ENCODE data around the gene STARD3. TPM values are rescaled to one million over a fixed set of nuclear protein-coding genes. Genes with fewer than 3 reads are reported as not detected.

Gene STARD3
- total and polyA plus RNA-seq, 4 donors: 27.4 to 79.7 (median 64.8) TPM

GRCh38 chr17:39600288-39600996 is 36.5 kb upstream of the STARD3 start:
- no peak for DNase-seq
- no peak for ATAC-seq (ENCODE audit: insufficient read depth, low FRiP score)
- H3K4me3 ChIP-seq: no peak overlapping the region
- 5 to 8% methylated on average over 13 of the region's 13 CpGs for WGBS, 2 donors
- TF ChIP-seq, protein P1, sequence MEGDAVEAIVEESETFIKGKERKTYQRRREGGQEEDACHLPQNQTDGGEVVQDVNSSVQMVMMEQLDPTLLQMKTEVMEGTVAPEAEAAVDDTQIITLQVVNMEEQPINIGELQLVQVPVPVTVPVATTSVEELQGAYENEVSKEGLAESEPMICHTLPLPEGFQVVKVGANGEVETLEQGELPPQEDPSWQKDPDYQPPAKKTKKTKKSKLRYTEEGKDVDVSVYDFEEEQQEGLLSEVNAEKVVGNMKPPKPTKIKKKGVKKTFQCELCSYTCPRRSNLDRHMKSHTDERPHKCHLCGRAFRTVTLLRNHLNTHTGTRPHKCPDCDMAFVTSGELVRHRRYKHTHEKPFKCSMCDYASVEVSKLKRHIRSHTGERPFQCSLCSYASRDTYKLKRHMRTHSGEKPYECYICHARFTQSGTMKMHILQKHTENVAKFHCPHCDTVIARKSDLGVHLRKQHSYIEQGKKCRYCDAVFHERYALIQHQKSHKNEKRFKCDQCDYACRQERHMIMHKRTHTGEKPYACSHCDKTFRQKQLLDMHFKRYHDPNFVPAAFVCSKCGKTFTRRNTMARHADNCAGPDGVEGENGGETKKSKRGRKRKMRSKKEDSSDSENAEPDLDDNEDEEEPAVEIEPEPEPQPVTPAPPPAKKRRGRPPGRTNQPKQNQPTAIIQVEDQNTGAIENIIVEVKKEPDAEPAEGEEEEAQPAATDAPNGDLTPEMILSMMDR (IDR thresholded peaks at IDR 0.05; ENCODE audit: control extremely low read depth, extremely low read depth): no peak
- H3K9ac ChIP-seq (ENCODE audit: insufficient read depth in 1 of 2, low read length in 2 of 2): no peak overlapping the region
- peaks cover 0 to 16% (median 8%) of the 10 kb centered on the region in 5 donors for H3K4me1 ChIP-seq (ENCODE audit: control insufficient read depth in 5 of 5, insufficient read depth in 5 of 5, low read length in 5 of 5)
- no peak overlapping the region for H3K27ac ChIP-seq (ENCODE audit: low read depth in 1 of 2, low read length in 1 of 2)
- H3K27me3 ChIP-seq (ENCODE audit: control insufficient read depth in 3 of 3, insufficient read depth in 3 of 3, low read length in 2 of 3): peaks cover 12 to 97% (median 90%) of the 10 kb centered on the region in 3 donors
- no peaks in the 10 kb centered on the region for H3K36me3 ChIP-seq (ENCODE audit: control insufficient read depth in 4 of 4, insufficient read depth in 4 of 4, low read length in 4 of 4)
- H3K9me3 ChIP-seq (ENCODE audit: control insufficient read depth in 4 of 4, insufficient read depth in 3 of 4, low read length in 3 of 4): peaks cover 0 to 8% (median 0%) of the 10 kb centered on the region in 4 donors

DNA sequence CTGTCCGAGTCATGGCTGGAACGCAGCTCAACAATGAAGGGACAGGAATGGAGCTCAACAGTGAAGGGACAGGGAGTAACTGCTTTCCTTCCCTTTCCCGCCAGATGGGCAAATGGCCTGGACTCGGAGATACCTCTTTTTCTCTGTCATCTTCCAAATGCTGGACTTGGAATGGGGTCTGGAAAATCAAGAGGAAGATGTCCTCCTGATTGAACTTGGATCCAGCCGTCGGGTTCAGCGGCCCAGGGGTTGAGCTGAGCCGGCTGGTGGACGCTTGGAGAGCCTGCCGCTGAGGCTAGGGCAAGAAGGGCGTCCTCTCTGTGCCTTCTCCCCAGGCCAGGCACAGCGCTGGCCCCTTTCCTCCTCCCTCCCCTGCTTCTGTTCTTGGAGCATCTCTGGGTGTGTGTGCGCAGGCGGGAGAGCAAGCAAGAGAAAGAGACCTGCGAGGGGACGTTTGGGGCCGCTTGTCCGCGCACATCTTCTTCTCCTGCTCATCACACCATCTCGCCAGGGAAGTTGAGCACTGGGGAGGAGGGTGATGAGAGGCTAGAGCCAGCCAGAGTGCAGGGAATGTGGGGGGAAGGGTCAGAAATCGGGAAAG is 35.8 kb upstream of the STARD3 start:
- DNase-seq: no peak
- no peak for ATAC-seq (ENCODE audit: insufficient read depth, low FRiP score)
- TF ChIP-seq, protein P1 (IDR thresholded peaks at IDR 0.05; ENCODE audit: control extremely low read depth, extremely low read depth): no peak
- 9 to 12% methylated on average over 21 of the region's 21 CpGs for WGBS, 2 donors
- H3K4me1 ChIP-seq (ENCODE audit: control insufficient read depth in 5 of 5, insufficient read depth in 5 of 5, low read length in 5 of 5): peaks cover 0 to 22% (median 11%) of the 10 kb centered on the region in 5 donors
- H3K9me3 ChIP-seq (ENCODE audit: control insufficient read depth in 4 of 4, insufficient read depth in 3 of 4, low read length in 3 of 4): peaks cover 0 to 8% (median 0%) of the 10 kb centered on the region in 4 donors
- no peaks in the 10 kb centered on the region for H3K36me3 ChIP-seq (ENCODE audit: control insufficient read depth in 4 of 4, insufficient read depth in 4 of 4, low read length in 4 of 4)
- H3K27me3 ChIP-seq (ENCODE audit: control insufficient read depth in 3 of 3, insufficient read depth in 3 of 3, low read length in 2 of 3): peaks cover 18 to 96% (median 87%) of the 10 kb centered on the region in 3 donors
- no peak overlapping the region for H3K27ac ChIP-seq (ENCODE audit: low read depth in 1 of 2, low read length in 1 of 2)
- no peak overlapping the region for H3K4me3 ChIP-seq
- H3K9ac ChIP-seq (ENCODE audit: insufficient read depth in 1 of 2, low read length in 2 of 2): no peak overlapping the region

DNA sequence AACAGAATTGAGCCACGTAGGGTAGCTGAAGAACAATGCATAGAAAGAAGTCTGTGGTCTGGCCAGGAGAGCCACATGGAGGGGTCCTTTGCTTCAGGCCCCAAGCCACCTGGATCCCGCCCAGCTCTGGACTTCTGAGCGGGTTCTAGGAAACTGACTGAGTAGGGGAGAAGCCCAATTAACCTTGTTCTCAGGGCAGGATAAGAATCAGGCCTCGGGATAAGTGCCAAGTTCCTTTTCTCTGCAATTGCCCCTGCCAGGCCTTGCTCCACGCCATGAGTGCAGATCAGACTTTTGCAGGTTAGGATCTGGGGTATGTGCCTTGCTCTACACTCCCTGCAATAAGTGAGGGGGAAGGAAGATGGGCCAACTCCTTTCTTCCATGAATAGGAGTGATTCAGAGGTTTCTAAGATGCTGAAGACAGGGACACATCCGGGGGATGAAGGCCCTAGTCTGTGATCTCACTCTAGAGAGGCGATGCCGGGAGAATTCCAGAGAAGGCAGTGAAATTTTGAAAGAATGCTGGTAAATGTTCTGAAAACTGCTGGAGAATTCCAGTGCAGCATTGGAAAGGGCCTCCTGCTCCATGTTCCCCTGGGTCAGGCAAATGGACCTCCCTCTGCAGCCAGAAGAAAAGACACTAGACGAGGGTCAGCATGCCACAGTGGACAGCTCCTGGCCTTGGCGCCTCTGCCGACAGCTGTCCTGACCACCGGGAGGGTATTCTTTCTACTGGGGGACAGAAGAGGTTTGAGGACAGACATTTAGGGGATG is 35.0 kb upstream of the STARD3 start:
- Histone ChIP-seq H3K36me3 (ENCODE audit: control insufficient read depth in 4 of 4, insufficient read depth in 4 of 4, low read length in 4 of 4) (no peaks in the 10 kb centered on the region), H3K27ac (ENCODE audit: low read depth in 1 of 2, low read length in 1 of 2) (no peak overlapping the region), H3K9me3 (ENCODE audit: control insufficient read depth in 4 of 4, insufficient read depth in 3 of 4, low read length in 3 of 4) (peaks cover 0 to 8% (median 0%) of the 10 kb centered on the region in 4 donors), H3K4me1 (ENCODE audit: control insufficient read depth in 5 of 5, insufficient read depth in 5 of 5, low read length in 5 of 5) (peaks cover 0 to 25% (median 14%) of the 10 kb centered on the region in 5 donors), H3K9ac (ENCODE audit: insufficient read depth in 1 of 2, low read length in 2 of 2) (no peak overlapping the region), H3K27me3 (ENCODE audit: control insufficient read depth in 3 of 3, insufficient read depth in 3 of 3, low read length in 2 of 3) (peaks cover 25 to 88% (median 84%) of the 10 kb centered on the region in 3 donors), H3K4me3 (no peak overlapping the region)
- 27 to 40% methylated on average over 12 of the region's 12 CpGs for WGBS, 2 donors
- no peak for DNase-seq
- TF ChIP-seq, protein P1 (IDR thresholded peaks at IDR 0.05; ENCODE audit: control extremely low read depth, extremely low read depth): no peak
- ATAC-seq (ENCODE audit: insufficient read depth, low FRiP score): no peak

All from lung (tissue), 12 donors.